DND-41 (cell line): ENCODE data around the gene CDC45.

Experiments used
- ATAC-seq: fragments of 200-7000 bp; cut with Tn5 transposase; 3 replicates; pipeline ENCODE4 v1.9.1; 2021; ENCODE audit warnings: low read depth; ENCODE audit not compliant: insufficient read depth
- DNase-seq: peaks from one replicate; pipeline ENCODE4 v3.0.0-alpha.2; 2020
- H2AFZ ChIP-seq: 2 replicates; pipeline ENCODE4 v1.6.0; 2012; ENCODE audit warnings: low read depth, low read length
- H3K27ac ChIP-seq: 2 replicates; pipeline ENCODE4 v1.5.1; 2012; ENCODE audit warnings: low read length, inconsistent platforms
- H3K27me3 ChIP-seq: fragments of 200-600 bp; sonication (generic); 2 replicates; pipeline ENCODE4 v1.6.0; 2012; ENCODE audit warnings: low read length, mild to moderate bottlenecking, inconsistent platforms; ENCODE audit not compliant: insufficient read depth, poor library complexity
- H3K36me3 ChIP-seq: 2 replicates; pipeline ENCODE4 v1.5.1; 2012; ENCODE audit warnings: low read length, inconsistent platforms; ENCODE audit not compliant: insufficient read depth
- H3K4me1 ChIP-seq: 2 replicates; pipeline ENCODE4 v1.5.1; 2012; ENCODE audit warnings: mild to moderate bottlenecking, low read length; ENCODE audit not compliant: insufficient read depth
- H3K4me2 ChIP-seq: 2 replicates; pipeline ENCODE4 v1.6.0; 2012; ENCODE audit warnings: mild to moderate bottlenecking, moderate library complexity, low read length, inconsistent platforms; ENCODE audit not compliant: insufficient read depth
- H3K4me3 ChIP-seq, 2 experiments: fragments of 200-600 bp in 1 of 2; shearing (Covaris generic) in 1 of 2; 2 replicates each; pipeline ENCODE4 v1.5.1; 2012 to 2016; ENCODE audit warnings: inconsistent platforms in 2 of 2, low read length in 2 of 2, mild to moderate bottlenecking in 2 of 2, low read depth in 1 of 2, moderate library complexity in 1 of 2
- H3K79me2 ChIP-seq: 2 replicates; pipeline ENCODE4 v1.6.0; 2012; ENCODE audit warnings: low read length, inconsistent platforms; ENCODE audit not compliant: insufficient read depth
- H3K9ac ChIP-seq: 2 replicates; pipeline ENCODE4 v1.6.0; 2012; ENCODE audit warnings: low read depth, mild to moderate bottlenecking, inconsistent platforms, low read length, moderate library complexity
- H3K9me3 ChIP-seq: 2 replicates; pipeline ENCODE4 v1.5.1; 2012; ENCODE audit warnings: low read length, moderate library complexity, mild to moderate bottlenecking, inconsistent platforms; ENCODE audit not compliant: insufficient read depth, severe bottlenecking
- H4K20me1 ChIP-seq: 2 replicates; pipeline ENCODE4 v1.6.0; 2012; ENCODE audit warnings: low read length; ENCODE audit not compliant: insufficient read depth
- EZH2 ChIP-seq: IDR thresholded peaks from 3 replicates; pipeline ENCODE4 v1.6.1; 2012; ENCODE audit warnings: borderline replicate concordance, low read depth, mild to moderate bottlenecking, moderate library complexity, low read length, inconsistent platforms; ENCODE audit not compliant: severe bottlenecking
- TF ChIP-seq, protein P1 (sequence below): IDR thresholded peaks from 2 replicates; pipeline ENCODE4 v1.5.1; 2012; ENCODE audit warnings: borderline replicate concordance, low read length, moderate library complexity, mild to moderate bottlenecking; ENCODE audit not compliant: poor library complexity, severe bottlenecking; ENCODE audit errors: extremely low read depth

CDC45 gene

GRCh38 chr22:19522190-19522880, 42.6 kb downstream of the CDC45 start:
- TF ChIP-seq, protein P1, sequence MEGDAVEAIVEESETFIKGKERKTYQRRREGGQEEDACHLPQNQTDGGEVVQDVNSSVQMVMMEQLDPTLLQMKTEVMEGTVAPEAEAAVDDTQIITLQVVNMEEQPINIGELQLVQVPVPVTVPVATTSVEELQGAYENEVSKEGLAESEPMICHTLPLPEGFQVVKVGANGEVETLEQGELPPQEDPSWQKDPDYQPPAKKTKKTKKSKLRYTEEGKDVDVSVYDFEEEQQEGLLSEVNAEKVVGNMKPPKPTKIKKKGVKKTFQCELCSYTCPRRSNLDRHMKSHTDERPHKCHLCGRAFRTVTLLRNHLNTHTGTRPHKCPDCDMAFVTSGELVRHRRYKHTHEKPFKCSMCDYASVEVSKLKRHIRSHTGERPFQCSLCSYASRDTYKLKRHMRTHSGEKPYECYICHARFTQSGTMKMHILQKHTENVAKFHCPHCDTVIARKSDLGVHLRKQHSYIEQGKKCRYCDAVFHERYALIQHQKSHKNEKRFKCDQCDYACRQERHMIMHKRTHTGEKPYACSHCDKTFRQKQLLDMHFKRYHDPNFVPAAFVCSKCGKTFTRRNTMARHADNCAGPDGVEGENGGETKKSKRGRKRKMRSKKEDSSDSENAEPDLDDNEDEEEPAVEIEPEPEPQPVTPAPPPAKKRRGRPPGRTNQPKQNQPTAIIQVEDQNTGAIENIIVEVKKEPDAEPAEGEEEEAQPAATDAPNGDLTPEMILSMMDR: no peak
- TF ChIP-seq EZH2: no peak
- Histone ChIP-seq H2AFZ (no peak overlapping the region), H3K4me1 (no peaks in the 10 kb centered on the region), H3K36me3 (peaks cover 60% of the 10 kb centered on the region), H3K9me3 (no peaks in the 10 kb centered on the region), H3K79me2 (no peaks in the 10 kb centered on the region), H3K27ac (no peak overlapping the region), H3K9ac (no peak overlapping the region), H3K4me3 (no peak overlapping the region), H4K20me1 (peaks cover 13% of the 10 kb centered on the region), H3K4me2 (no peak overlapping the region), H3K27me3 (no peaks in the 10 kb centered on the region)
- ATAC-seq (peak; percentile 37; the same call in 2 of the 3 replicates), DNase-seq (peak; percentile 38)

GRCh38 chr22:19522881-19523239, 43.1 kb downstream of the CDC45 start:
- TF ChIP-seq, protein P1: no peak
- TF ChIP-seq EZH2: no peak
- H3K4me1 ChIP-seq: no peaks in the 10 kb centered on the region
- DNase-seq (no peak), ATAC-seq (no peak)
- no peaks in the 10 kb centered on the region for H3K27me3 ChIP-seq
- peaks cover 13% of the 10 kb centered on the region for H4K20me1 ChIP-seq
- no peak overlapping the region for H3K27ac ChIP-seq
- no peaks in the 10 kb centered on the region for H3K9me3 ChIP-seq
- peaks cover 55% of the 10 kb centered on the region for H3K36me3 ChIP-seq
- no peak overlapping the region for H2AFZ ChIP-seq
- no peak overlapping the region for H3K4me2 ChIP-seq
- H3K79me2 ChIP-seq: no peaks in the 10 kb centered on the region
- H3K4me3 ChIP-seq: no peak overlapping the region
- H3K9ac ChIP-seq: no peak overlapping the region

- H3K9ac ChIP-seq: no peak overlapping the region
- H3K27ac ChIP-seq: no peak overlapping the region
- no peaks in the 10 kb centered on the region for H3K27me3 ChIP-seq
- H3K9me3 ChIP-seq: no peaks in the 10 kb centered on the region
- no peaks in the 10 kb centered on the region for H3K4me1 ChIP-seq
- TF ChIP-seq, protein P1: no peak
- no peak for TF ChIP-seq EZH2
- peaks cover 49% of the 10 kb centered on the region for H3K36me3 ChIP-seq
- no peak overlapping the region for H3K4me3 ChIP-seq
- no peak overlapping the region for H2AFZ ChIP-seq
- no peaks in the 10 kb centered on the region for H3K79me2 ChIP-seq
- H3K4me2 ChIP-seq: no peak overlapping the region
- H4K20me1 ChIP-seq: peaks cover 13% of the 10 kb centered on the region
- ATAC-seq (no peak), DNase-seq (no peak)
These were observed 43.8 kb downstream of the CDC45 start for GRCh38 chr22:19523240-19524169.
